GM19043 (cell line): ENCODE results near the gene SLC6A12.
"Not testable (repeated sequence)": the region's sequence is repeated elsewhere in the genome, so short reads cannot be mapped to it uniquely, and the experiment has no call there.

Experiments
- ATAC-seq: cut with Tn5 transposase; IDR thresholded peaks from one replicate; pipeline ENCODE4 v1.9.1; 2021; ENCODE audit warnings: low read depth; ENCODE audit not compliant: unreplicated experiment

Gene SLC6A12

GRCh38 chr12:218728-219590 lies 5.0 kb upstream of the SLC6A12 start:
- no peak for ATAC-seq

DNA sequence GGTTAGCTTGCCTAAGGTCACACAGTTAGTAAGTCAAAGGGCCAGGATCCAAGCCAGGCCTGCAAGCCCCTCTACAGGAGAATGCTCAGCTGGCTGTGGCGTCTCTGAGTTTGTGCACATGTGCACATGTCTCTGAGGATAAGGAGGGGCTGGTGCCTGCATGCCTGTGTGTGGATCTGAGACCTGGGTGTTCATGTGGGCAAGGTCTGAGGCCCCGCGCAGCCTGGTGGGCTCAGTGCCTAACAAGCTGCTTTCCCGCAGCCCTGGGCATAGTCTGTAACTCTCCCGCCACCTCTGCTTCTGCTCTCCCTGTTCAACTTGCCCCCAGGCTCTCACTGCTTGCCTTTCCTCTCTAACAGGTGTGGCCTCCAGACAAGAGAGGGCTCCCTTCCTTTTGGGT lies 4.3 kb upstream of the SLC6A12 start:
- no peak for ATAC-seq

GRCh38 chr12:217029-217428 lies 3.1 kb upstream of the SLC6A12 start:
- not testable (repeated sequence) for ATAC-seq

DNA sequence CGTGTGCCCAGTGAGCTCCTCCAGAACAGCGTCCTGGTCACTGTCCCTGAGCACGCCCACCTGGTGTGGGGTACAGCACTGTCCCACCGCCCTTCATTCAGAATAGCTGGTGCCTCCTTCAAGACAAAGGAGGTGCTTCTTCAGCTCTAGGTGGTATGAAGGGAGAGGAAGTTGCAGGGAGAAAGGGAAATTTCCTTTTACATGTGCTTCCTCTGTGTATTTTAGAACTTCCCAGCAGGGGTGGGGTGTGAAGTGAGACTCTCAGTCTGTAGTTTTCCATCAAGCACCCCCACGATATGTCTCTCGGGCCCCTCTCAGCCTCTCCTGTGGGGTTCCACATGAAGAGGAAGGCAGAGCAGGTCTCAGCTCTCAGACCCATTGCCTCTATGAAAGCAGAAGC lies 1.2 kb upstream of the SLC6A12 start:
- no peak for ATAC-seq

DNA sequence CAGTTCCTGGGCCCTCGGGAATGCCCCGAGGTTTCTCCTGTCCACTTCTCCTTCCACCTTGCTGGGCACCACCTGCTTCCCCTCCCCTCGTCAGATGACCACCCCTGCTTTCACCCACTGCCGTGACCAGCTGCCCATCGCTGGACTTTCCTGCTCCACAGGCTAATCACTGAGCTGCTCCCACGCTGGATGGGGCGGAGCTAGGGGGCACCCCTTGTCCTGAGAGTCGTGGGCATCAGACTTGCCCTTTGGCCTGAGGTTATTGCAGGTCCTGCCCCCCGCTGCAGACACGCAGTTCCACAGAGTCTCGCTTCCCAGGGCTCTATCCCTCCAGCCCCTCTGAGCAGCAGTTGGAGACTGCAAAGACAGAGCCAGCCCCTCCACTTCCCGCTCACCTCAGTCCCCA lies 427 bp downstream of the SLC6A12 start:
- ATAC-seq: no peak

DNA sequence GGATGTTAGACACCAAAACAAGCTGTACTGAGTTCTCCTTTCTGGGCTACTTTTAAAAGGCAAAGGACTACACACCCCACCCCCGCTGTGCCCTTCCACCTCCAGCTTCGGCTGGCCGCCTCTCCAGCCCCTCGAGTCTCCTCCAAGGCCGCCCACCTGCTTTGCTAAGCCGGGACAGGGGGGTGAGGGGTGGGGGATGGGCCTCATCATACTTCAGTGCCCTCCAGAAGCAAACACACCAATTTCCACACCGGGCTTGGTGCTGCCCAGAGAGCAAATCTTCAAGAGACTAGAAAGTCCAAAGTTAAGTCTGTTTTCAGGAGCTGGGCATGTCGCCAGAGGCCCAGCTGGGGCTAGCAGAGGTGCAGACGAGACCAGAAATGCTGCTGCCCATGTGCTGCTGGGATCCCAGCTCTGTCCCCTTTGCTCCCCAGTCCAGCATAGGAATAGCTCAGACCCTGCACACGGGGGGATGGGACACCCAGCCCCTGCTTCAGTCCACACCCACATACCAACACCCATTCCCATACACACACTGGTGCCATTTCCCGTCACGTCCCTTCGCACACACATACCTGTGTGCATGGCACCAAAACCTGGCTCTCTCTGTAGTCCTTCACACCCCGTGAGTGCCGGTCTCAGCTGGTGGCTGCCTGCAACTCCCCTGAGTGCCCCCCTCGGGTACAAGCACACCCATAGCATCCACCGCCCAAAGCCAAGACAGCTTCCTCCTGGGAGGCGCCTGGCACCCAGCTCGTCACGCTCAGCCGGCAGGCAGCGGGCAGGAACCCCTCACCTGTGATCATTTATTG lies 1.0 kb downstream of the SLC6A12 start:
- ATAC-seq: no peak

DNA sequence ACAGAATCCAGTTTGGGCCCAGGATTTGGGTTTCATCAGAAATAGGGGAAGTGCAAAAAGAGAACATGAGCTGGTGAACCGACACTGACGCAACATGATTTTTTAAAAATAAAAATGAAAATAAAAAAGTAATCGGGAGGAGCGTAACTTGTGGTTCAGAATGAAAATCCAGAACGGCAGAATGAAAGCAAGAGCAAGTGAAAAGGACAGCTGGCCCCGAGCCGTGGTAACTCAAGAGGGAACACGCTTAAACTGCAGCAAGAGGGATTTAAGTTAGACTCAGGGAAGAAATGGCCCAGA lies 1.6 kb downstream of the SLC6A12 start:
- no peak for ATAC-seq

- ATAC-seq: no peak
Measured at GRCh38 chr12:211639-212414, 2.1 kb downstream of the SLC6A12 start.

- no peak for ATAC-seq
Measured at GRCh38 chr12:211142-211465, 2.9 kb downstream of the SLC6A12 start.

- no peak for ATAC-seq
Measured at GRCh38 chr12:210277-211141, 3.4 kb downstream of the SLC6A12 start.

- no peak for ATAC-seq
Measured at GRCh38 chr12:209851-210250, 4.1 kb downstream of the SLC6A12 start.

DNA sequence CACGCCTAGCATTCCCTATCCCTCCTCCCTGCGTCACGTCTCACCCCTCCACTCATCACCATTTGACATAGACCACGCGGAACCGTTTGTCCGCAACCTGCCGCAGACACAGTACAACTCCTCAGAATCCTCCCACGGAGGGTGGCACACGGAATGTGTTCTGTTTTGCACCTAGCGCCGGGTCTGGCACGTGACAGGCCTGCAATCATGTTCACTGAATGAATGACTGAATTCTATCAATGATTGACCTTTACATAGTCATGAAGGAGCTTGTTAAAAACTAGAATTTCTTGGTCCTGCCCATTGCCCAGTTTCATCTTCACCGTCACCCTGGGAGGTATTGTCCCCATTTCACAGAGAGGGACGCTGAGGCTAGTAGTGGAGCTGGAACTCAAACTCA lies 4.7 kb downstream of the SLC6A12 start:
- no peak for ATAC-seq

- ATAC-seq: no peak
Measured at GRCh38 chr12:208813-209212, 5.1 kb downstream of the SLC6A12 start.

- ATAC-seq: no peak
Measured at GRCh38 chr12:207804-208203, 6.2 kb downstream of the SLC6A12 start.

DNA sequence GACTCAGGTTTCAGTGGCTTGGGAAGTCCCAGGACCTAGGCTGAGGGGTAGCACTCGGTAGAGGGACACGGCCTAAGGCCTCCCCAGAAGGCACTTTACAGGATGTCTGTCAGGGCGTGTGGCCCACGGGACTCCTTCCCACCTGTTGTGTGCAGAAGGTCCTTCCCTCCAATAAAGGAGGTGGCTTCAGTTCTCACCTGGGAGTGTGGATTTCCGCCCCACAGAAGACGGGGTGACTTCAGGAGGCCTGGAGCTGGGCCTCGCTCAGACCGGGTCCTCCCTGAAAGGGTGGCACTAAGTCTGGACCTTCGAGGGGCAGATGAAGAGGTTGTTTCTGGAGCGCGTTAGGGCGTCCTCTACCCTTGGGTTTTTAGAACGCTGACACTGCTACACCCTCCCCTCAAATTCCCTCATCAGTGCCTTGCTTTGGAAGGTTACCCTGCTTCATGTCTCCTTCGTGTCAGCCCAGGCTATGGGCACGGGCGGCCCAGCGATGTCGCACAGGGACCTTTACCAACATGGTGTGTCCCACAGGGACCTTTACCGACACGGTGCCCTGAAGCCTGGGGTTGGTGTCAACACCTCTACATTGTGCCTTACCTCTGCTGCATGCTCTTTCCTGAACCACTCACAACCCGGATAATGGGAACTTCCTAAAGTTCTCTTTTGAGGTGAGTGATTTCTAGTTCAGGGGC lies 7.1 kb downstream of the SLC6A12 start:
- ATAC-seq: no peak

- no peak for ATAC-seq
Measured at GRCh38 chr12:205026-205425, 8.9 kb downstream of the SLC6A12 start.

DNA sequence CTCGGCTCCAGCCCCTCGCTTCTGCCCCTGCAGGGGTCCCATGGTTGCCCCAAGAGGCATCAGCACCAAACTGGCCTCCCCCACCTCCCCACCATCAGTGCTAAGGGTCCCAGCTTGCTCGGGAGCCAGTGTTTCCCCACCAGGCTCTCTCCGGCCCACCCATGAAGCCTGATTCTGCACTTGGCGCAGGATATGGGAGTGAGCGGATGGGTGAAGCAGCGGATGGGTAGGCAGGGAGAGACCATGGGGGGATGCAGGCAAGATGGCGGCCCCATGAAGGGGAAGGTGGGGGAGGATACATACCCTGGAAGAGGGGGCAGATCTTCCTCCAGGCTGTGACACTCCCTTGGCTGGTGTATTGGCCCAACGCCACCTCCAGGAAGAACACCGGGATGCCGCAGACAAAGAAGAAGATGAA lies 9.7 kb downstream of the SLC6A12 start:
- no peak for ATAC-seq

DNA sequence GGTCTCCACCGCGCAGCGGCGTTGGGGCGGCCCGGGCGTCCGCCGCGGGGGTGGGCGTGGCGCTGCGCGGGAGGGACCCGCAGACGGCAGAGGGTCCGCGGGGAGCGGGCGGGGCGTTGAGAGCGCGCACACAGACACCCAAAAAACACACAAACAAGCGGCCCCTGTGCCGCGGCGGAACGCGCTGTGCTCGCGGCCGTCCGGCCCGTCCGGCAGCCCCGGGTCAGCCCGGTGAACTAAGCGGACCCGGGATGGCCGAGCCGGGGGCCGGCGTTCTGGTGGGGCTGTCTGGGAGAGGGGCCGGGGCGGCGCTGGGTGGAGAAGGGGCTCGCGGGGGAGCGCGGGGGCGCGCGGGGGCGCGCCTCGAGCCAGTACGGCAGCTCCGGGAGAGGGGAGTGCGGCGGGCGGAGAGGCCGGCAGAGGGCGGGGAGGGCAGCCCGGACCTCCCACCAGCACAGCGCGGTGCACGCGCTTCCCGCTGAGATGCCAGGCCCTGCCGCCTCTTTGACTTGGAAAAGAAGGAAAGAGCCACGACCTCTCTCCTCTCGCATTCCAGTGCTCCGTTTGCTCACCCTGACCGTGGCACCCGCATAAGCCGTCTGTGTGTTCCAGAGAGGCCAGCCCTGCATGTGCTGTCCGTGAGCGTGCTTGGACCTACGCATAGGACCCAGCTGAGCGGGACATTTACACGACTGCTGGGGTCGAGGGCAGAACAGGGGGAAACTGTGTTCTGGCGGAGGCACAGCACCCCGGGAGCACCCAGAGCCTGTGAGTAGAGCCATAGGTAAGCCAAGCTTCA lies 10.3 kb downstream of the SLC6A12 start:
- ATAC-seq: no peak

DNA sequence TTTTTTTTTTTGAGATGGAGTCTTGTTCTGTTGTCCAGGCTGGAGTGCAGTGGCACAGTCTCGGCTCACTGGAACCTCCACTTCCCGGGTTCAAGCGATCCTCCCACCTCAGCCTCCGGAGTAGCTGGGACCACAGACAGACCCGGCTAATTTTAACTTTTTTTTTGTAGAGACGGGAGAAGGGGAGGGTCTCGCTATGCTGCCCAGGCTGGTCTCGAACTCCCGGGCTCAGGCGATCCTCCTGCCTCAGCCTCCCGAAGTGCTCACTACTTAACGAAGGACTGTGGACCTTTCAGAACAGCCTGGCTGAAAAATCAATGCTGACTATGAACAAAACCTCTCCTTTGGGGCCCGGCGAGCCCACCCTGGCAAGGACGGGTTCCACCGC lies 10.9 kb downstream of the SLC6A12 start:
- no peak for ATAC-seq
